ENCODE measurements around the gene MLX.

GRCh38 chr17:42562388-42563142 lies 4.3 kb upstream of the MLX start:
- TF ChIP-seq CTCF (IDR thresholded peaks at IDR 0.05) (no peak), POLR2A (IDR thresholded peaks at IDR 0.05) (no peak)
